SW 1271 (cell line): ENCODE data around the gene KCNQ5.

Experiments
- DNase-seq, 2 experiments: peaks; one replicate each; lab custom pipeline; 2025; lab: John Stamatoyannopoulos, UW

Gene KCNQ5

GRCh38 chr6:72798196-72798595 lies 176.3 kb downstream of the KCNQ5 start:
- DNase-seq = no peak

- no peak for DNase-seq
These were observed 188.0 kb downstream of the KCNQ5 start for GRCh38 chr6:72809746-72810379.

GRCh38 chr6:72810571-72811280 lies 188.9 kb downstream of the KCNQ5 start:
- DNase-seq = no peak

- no peak for DNase-seq
These were observed 190.1 kb downstream of the KCNQ5 start for GRCh38 chr6:72811971-72812421.

- DNase-seq = no peak
These were observed 192.1 kb downstream of the KCNQ5 start for GRCh38 chr6:72813807-72814596.

- DNase-seq = no peak
These were observed 194.2 kb downstream of the KCNQ5 start for GRCh38 chr6:72816022-72816421.

GRCh38 chr6:72817208-72817607 lies 195.3 kb downstream of the KCNQ5 start:
- no peak for DNase-seq

GRCh38 chr6:72819609-72820008 lies 197.7 kb downstream of the KCNQ5 start:
- no peak for DNase-seq

GRCh38 chr6:72820153-72820552 lies 198.3 kb downstream of the KCNQ5 start:
- no peak for DNase-seq

GRCh38 chr6:72820906-72821305 lies 199.0 kb downstream of the KCNQ5 start:
- no peak for DNase-seq

- DNase-seq = no peak
These were observed 200.2 kb downstream of the KCNQ5 start for GRCh38 chr6:72822023-72822422.

GRCh38 chr6:72822691-72823090 lies 200.8 kb downstream of the KCNQ5 start:
- DNase-seq = no peak

- DNase-seq = no peak
These were observed 203.0 kb downstream of the KCNQ5 start for GRCh38 chr6:72824833-72825232.

GRCh38 chr6:72825315-72825911 lies 203.5 kb downstream of the KCNQ5 start:
- peak in 1 of 2 experiments; percentile 66 for DNase-seq

- peak in 1 of 2 experiments; percentile 5 for DNase-seq
These were observed 204.2 kb downstream of the KCNQ5 start for GRCh38 chr6:72826037-72826436.

GRCh38 chr6:72826744-72827438 lies 205.0 kb downstream of the KCNQ5 start:
- no peak for DNase-seq

- DNase-seq = no peak
These were observed 207.0 kb downstream of the KCNQ5 start for GRCh38 chr6:72828904-72829303.

- DNase-seq = no peak
These were observed 210.4 kb downstream of the KCNQ5 start for GRCh38 chr6:72832271-72832670.

- no peak for DNase-seq
These were observed 213.9 kb downstream of the KCNQ5 start for GRCh38 chr6:72835749-72836148.

GRCh38 chr6:72836971-72837370 lies 215.1 kb downstream of the KCNQ5 start:
- no peak for DNase-seq

- no peak for DNase-seq
These were observed 219.3 kb downstream of the KCNQ5 start for GRCh38 chr6:72841195-72841594.

GRCh38 chr6:72842140-72842539 lies 220.3 kb downstream of the KCNQ5 start:
- no peak for DNase-seq
